Measurements from ENCODE around the gene C11orf68.

C11orf68 gene

DNA sequence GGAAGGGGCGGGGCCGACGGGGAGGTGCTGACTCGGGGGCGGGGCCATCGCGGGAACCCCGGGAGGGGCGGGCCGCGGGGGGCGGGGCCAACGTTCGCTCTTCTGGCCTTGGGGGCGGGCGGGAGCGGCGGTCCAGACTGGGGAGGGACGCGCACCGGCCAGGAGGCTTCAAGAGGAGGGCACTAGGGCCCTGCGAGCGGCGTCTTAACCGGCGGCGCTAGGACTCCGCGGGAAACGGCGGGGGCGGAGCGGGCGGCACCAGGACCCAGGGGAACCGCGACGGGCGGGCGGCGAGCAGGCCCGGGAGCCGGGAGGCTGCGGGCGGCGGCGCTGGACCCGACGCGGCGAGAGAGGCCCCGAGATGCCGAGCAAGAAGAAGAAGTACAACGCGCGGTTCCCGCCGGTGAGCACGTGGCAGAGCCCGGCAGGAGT is 295 bp upstream of the C11orf68 start, which contains the start of gene DRAP1:
TSS of gene DRAP1 (plus strand) at position 286 of the 432 bp plus-strand sequence. CDS start at position 362, 76 bp downstream.
- peak within 1 kb of the TSS; percentile 93 for H3K4me3 ChIP-seq (ENCODE audit: low read length)
- TF ChIP-seq, protein P1, sequence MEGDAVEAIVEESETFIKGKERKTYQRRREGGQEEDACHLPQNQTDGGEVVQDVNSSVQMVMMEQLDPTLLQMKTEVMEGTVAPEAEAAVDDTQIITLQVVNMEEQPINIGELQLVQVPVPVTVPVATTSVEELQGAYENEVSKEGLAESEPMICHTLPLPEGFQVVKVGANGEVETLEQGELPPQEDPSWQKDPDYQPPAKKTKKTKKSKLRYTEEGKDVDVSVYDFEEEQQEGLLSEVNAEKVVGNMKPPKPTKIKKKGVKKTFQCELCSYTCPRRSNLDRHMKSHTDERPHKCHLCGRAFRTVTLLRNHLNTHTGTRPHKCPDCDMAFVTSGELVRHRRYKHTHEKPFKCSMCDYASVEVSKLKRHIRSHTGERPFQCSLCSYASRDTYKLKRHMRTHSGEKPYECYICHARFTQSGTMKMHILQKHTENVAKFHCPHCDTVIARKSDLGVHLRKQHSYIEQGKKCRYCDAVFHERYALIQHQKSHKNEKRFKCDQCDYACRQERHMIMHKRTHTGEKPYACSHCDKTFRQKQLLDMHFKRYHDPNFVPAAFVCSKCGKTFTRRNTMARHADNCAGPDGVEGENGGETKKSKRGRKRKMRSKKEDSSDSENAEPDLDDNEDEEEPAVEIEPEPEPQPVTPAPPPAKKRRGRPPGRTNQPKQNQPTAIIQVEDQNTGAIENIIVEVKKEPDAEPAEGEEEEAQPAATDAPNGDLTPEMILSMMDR (conservative IDR thresholded peaks at IDR 0.05; ENCODE audit: low read length), result no peak
- DNase-seq (ENCODE audit: low read depth), result peak; percentile 99

DNA sequence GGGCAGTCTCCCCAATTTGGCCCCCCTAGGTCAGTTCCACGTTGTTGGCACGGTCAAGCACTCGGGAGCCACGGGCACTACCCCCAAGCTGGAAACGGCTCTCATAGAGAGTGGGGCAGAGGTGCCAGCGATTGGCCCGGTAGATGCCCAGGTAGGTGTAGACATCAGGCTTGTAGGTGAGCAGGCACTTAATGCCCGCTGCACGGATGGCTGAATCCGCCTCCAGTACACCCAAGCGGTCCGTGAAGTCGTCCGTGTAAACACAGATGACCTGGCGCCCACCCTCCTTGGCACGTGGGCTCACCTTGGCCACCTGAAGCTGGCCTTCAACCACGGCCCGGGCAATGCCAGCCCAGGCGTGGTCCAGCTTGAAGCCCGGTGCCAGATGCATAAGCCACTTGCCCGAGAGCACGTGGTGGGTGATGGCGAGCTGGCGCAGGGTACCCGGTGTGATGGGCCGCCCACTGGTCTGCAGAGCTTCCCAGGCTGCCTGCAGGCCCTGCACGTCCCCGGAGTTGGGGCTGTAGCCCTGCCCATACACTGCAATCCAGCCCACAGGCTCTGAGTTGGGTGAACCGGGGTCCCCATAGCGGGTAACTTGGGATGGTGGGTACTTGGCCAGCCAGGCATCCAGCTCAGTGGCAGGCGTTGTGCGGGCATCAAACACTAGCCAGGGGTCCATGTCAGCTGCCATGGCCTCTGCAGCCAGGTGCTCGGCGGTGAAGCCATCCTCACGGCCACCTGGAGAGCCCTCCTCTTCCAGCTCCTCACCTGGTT is 1.2 kb downstream of the C11orf68 start:
- TF ChIP-seq, protein P1 (conservative IDR thresholded peaks at IDR 0.05; ENCODE audit: low read length), result no peak
- H3K4me3 ChIP-seq (ENCODE audit: low read length), result peak overlapping the region; percentile 93
- DNase-seq (ENCODE audit: low read depth), result no peak

DNA sequence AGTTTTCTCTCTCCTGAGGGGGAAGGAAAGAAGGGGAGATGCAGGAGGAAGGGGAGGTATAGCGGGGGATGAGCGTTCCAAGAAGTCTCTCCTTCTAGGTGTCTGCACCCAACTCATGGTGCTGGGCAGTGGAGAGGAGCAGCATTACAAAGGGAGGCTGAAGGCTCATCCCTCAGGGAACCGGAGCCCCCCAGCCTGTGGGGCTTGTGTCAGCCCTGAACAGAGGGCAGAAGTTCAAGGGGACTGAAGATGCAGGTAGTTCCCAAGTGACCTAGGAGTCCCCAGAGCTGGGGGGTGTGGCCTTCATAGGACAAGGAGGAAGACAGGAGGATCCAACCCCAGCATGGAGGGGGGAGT is 1.8 kb downstream of the C11orf68 start:
- DNase-seq (ENCODE audit: low read depth), result no peak
- TF ChIP-seq, protein P1 (conservative IDR thresholded peaks at IDR 0.05; ENCODE audit: low read length), result no peak
- peak overlapping the region; percentile 93 for H3K4me3 ChIP-seq (ENCODE audit: low read length)

DNA sequence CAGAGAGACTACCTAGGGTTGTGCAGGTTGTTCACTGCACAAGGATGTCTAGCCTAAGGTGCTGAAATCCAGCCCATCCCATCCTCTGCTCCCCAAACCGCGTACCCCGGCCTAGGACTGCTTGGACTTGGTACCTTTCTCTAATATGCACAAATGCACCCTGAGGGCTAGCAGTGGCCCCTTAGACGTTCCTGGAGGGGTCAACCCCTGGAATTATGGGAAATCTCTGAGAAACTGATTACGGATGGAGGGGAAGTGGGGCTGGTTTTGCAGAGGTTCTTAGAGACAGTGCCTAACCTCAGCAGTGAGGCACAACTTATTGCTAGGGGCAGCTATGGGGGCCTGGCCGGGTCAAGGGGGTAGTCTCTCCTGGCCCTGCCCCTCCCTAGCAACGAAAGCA is 2.5 kb downstream of the C11orf68 start:
- H3K4me3 ChIP-seq (ENCODE audit: low read length), result peak overlapping the region; percentile 93
- DNase-seq (ENCODE audit: low read depth), result no peak
- TF ChIP-seq, protein P1 (conservative IDR thresholded peaks at IDR 0.05; ENCODE audit: low read length), result no peak

DNA sequence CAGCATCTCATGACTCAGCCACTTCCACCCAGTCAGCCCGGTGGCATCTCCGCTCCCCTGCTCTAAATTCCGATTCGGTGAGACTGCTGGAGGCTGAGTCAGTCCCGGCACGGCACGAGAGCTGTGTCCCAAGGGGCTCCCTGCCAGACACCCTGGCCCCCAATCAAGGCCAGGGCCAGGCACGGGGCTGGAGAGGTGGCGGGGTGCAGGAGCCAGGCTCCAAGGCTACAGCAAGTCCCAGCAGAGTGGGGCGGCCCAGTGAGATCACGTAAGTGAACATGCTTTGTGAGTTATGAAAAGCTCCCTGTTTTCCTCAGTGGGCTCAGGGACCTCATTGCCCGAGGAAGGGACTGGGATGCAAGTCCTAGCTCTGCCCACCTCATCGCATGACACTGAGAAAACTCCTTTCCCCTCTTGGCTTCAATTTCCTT is 3.0 kb downstream of the C11orf68 start:
- TF ChIP-seq, protein P1 (conservative IDR thresholded peaks at IDR 0.05; ENCODE audit: low read length), result no peak
- peak; percentile 98 for DNase-seq (ENCODE audit: low read depth)
- peak overlapping the region; percentile 93 for H3K4me3 ChIP-seq (ENCODE audit: low read length)

DNA sequence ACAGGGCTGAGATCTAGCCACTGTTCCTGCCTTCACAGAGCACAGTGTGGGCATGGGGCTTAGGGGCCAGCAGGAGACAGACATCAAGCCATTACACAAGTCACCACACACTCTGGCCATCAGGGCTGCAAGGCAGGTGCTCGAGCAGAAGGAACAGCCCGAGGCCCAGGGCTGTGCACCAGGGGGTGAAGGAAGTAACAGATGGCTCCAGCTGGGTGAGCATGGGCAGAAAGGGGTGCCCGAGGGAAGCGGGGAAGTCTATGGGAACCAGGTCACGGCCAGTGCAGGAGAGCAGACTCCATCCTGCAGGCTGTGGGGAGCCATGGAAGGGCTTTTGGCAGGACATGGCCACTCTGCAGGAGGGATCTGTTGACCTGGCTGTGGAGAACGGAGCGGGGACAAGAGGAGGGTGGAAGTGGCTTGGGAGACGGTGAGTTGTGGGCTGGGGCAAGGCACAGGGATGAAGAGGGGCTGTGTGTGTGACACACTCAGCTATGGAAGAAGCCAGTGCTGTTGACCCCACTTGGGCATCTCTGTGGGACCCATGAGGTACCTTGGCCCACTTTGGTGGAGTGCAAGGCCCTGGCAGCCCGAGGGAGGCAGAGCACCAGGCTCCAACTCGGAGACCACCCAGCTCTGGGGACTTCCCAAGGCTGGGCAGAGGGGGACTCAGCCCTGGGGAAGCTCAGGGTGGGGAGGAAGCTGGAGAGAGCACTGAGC is 3.6 kb downstream of the C11orf68 start:
- TF ChIP-seq, protein P1 (conservative IDR thresholded peaks at IDR 0.05; ENCODE audit: low read length), result no peak
- H3K4me3 ChIP-seq (ENCODE audit: low read length), result peak overlapping the region; percentile 36
- DNase-seq (ENCODE audit: low read depth), result no peak

Data from AG10803 (cell line).